ENCODE data around the gene NCKAP1. TPM values are rescaled to one million over a fixed set of nuclear protein-coding genes. Genes with fewer than 3 reads are reported as not detected.
"Not testable (repeated sequence)": the region's sequence is repeated elsewhere in the genome, so short reads cannot be mapped to it uniquely, and the experiment has no call there.

NCKAP1 gene
- total RNA-seq, 2 donors from 2014 or later: 19.8 to 59.9 TPM

DNA sequence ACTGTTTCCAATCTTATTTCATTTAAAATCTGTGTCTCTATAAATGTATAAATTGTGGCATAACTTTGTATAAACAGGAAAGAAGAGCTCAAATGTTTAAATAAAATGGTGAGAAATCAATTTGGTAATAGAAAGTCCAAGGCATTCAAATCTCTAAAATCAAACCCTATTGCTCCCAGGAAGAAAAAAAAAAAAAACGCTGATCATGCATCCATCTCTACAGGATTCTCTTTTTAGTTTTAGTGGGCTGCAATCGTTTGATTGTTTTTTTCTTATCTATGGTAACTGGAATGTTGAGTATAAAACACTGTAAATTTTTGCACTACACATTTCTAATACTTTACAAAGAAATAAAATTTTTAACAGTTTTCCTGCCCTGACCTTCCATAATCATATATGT is 75.6 kb downstream of the NCKAP1 start:
- no peak for ATAC-seq
- DNase-seq: no peak
- intact Hi-C loops (cut with DNase I): no loop called here
- no peaks in the 10 kb centered on the region for H3K27me3 ChIP-seq
- H3K9me3 ChIP-seq: no peaks in the 10 kb centered on the region
- no peak overlapping the region for H3K27ac ChIP-seq
- no peaks in the 10 kb centered on the region for H3K4me1 ChIP-seq
- TF ChIP-seq POLR2A (IDR thresholded peaks at IDR 0.05): no peak
- TF ChIP-seq, protein P1, sequence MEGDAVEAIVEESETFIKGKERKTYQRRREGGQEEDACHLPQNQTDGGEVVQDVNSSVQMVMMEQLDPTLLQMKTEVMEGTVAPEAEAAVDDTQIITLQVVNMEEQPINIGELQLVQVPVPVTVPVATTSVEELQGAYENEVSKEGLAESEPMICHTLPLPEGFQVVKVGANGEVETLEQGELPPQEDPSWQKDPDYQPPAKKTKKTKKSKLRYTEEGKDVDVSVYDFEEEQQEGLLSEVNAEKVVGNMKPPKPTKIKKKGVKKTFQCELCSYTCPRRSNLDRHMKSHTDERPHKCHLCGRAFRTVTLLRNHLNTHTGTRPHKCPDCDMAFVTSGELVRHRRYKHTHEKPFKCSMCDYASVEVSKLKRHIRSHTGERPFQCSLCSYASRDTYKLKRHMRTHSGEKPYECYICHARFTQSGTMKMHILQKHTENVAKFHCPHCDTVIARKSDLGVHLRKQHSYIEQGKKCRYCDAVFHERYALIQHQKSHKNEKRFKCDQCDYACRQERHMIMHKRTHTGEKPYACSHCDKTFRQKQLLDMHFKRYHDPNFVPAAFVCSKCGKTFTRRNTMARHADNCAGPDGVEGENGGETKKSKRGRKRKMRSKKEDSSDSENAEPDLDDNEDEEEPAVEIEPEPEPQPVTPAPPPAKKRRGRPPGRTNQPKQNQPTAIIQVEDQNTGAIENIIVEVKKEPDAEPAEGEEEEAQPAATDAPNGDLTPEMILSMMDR (IDR thresholded peaks at IDR 0.05): no peak
- no peak overlapping the region for H3K4me3 ChIP-seq
- WGBS, 2 donors: 65 to 79% methylated on average over 2 of the region's 2 CpGs
- peaks cover 0 to 1% of the 10 kb centered on the region in 2 donors for H3K36me3 ChIP-seq (replicated peaks in 1 of 2; ENCODE audit: insufficient read depth in 1 of 2, low read depth in 2 of 2)

- H3K27me3 ChIP-seq; H3K9me3 ChIP-seq; H3K4me3 ChIP-seq; DNase-seq; intact Hi-C loops (cut with DNase I); H3K4me1 ChIP-seq; ATAC-seq; H3K36me3 ChIP-seq (replicated peaks in 1 of 2; ENCODE audit: insufficient read depth in 1 of 2, low read depth in 2 of 2); H3K27ac ChIP-seq: not testable (repeated sequence)
- 92 to 100% methylated on average over 2 of the region's 2 CpGs for WGBS, 2 donors
Observed at GRCh38 chr2:182960869-182961268, 77.4 kb downstream of the NCKAP1 start.

GRCh38 chr2:182954789-182955188 is 83.5 kb downstream of the NCKAP1 start:
- no peak for DNase-seq
- Histone ChIP-seq H3K27ac (no peak overlapping the region), H3K9me3 (no peaks in the 10 kb centered on the region), H3K27me3 (no peaks in the 10 kb centered on the region), H3K36me3 (replicated peaks in 1 of 2; ENCODE audit: insufficient read depth in 1 of 2, low read depth in 2 of 2) (peaks cover 4 to 16% of the 10 kb centered on the region in 2 donors), H3K4me1 (no peaks in the 10 kb centered on the region), H3K4me3 (no peak overlapping the region)
- TF ChIP-seq, protein P1 (IDR thresholded peaks at IDR 0.05): no peak
- no peak for TF ChIP-seq POLR2A (IDR thresholded peaks at IDR 0.05)
- no peak for ATAC-seq
- intact Hi-C loops (cut with DNase I): no loop called here

- intact Hi-C loops (cut with DNase I): no loop called here
- no peak for ATAC-seq
- peaks cover 4 to 18% of the 10 kb centered on the region in 2 donors for H3K36me3 ChIP-seq (replicated peaks in 1 of 2; ENCODE audit: insufficient read depth in 1 of 2, low read depth in 2 of 2)
- DNase-seq: no peak
- no peaks in the 10 kb centered on the region for H3K27me3 ChIP-seq
- TF ChIP-seq, protein P1 (IDR thresholded peaks at IDR 0.05): no peak
- no peak for TF ChIP-seq POLR2A (IDR thresholded peaks at IDR 0.05)
- no peak overlapping the region for H3K4me3 ChIP-seq
- H3K9me3 ChIP-seq: no peaks in the 10 kb centered on the region
- H3K27ac ChIP-seq: no peak overlapping the region
- no peaks in the 10 kb centered on the region for H3K4me1 ChIP-seq
- 94 to 96% methylated on average over 6 of the region's 6 CpGs for WGBS, 2 donors
Observed at GRCh38 chr2:182952741-182953450, 85.4 kb downstream of the NCKAP1 start.

DNA sequence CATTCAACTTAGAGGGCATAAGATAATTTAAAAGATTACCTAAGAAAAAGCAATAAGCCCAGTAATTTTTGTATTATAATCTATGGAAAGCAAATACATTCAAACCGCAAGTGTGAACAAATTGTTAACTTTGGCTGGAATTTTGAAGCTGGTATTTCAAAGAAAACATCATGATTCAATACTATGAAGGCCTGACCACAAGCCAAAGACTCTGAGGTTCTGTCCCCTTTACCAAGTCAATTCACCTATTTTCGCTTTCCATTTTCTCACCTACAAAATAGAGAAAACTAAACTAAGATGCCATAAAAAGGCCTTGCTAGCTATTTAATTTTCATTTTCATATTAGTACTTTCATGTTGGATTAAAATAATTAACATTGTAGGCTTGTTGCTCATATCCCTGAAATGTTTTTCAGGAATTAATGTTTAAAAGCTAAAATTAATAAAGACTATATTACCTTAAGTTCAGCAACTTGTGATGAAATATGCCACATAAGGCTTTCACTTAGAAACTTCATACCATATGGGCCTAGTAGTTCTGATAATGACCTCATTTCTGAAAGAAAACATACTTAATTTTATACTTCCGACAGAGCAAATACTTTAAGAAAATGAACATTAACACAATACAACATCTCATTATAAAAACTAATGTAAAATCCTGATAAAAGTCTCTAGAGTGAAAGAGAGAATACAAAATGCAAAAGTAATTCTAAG is 86.2 kb downstream of the NCKAP1 start:
- TF ChIP-seq POLR2A (IDR thresholded peaks at IDR 0.05): no peak
- TF ChIP-seq, protein P1 (IDR thresholded peaks at IDR 0.05): no peak
- no peaks in the 10 kb centered on the region for H3K4me1 ChIP-seq

More for the DNA sequence above, 86.2 kb downstream of the NCKAP1 start:
- ATAC-seq (no peak), DNase-seq (no peak)
- peaks cover 4 to 18% of the 10 kb centered on the region in 2 donors for H3K36me3 ChIP-seq (replicated peaks in 1 of 2; ENCODE audit: insufficient read depth in 1 of 2, low read depth in 2 of 2)
- intact Hi-C loops (cut with DNase I): no loop called here
- WGBS, 2 donors: 79 to 80% methylated on average over 3 of the region's 3 CpGs
- no peaks in the 10 kb centered on the region for H3K9me3 ChIP-seq
- H3K4me3 ChIP-seq: no peak overlapping the region
- no peaks in the 10 kb centered on the region for H3K27me3 ChIP-seq
- H3K27ac ChIP-seq: no peak overlapping the region

Measured in body of pancreas (tissue), 4 donors.